IMR-90 (cell line): ENCODE data around the gene ITK. TPM values are rescaled to one million over a fixed set of nuclear protein-coding genes. Genes with fewer than 3 reads are reported as not detected.
A peak's percentile ranks its signal among the peaks of the same experiment; 100 is the strongest.

Experiments used
- ATAC-seq: fragments of 200-7000 bp; cut with Tn5 transposase; 2 replicates; pipeline ENCODE4 v1.9.1; 2020; ENCODE audit warnings: low read depth, mild to moderate bottlenecking, moderate library complexity
- BruUV-seq: library from RNA; stranded (reverse); fragments of 400-500 nt; replicated peaks from 2 replicates; lab custom pipeline; 2021; lab: Mats Ljungman, UMichigan
- CTCF ChIA-PET: fragments of 300-600 bp; formaldehyde crosslinking; extraction: SDS; loops from one replicate; lab custom pipeline; 2021; ENCODE audit warnings: antibody characterized with exemption; lab: Yijun Ruan, JAX
- POLR2A ChIA-PET: fragments of 300-600 bp; sonication (Branson Sonifier 250); formaldehyde crosslinking; loops from one replicate; lab custom pipeline; 2022; ENCODE audit warnings: antibody characterized with exemption; ENCODE audit not compliant: unreplicated experiment; lab: Charles Lee
- DNase-seq: peaks from one replicate; pipeline ENCODE4 v3.0.0; 2013
- H2AFZ ChIP-seq: replicated peaks from 2 replicates; pipeline ENCODE3; 2013; ENCODE audit warnings: low read length, mild to moderate bottlenecking; ENCODE audit not compliant: poor library complexity
- H2AK5ac ChIP-seq: 2 replicates; pipeline ENCODE4 v1.6.1; 2013; ENCODE audit warnings: low read depth, low read length, inconsistent platforms
- H2AK9ac ChIP-seq: replicated peaks from 2 replicates; pipeline ENCODE3; 2013; ENCODE audit warnings: mild to moderate bottlenecking, low read depth, low read length, moderate library complexity; ENCODE audit not compliant: poor library complexity
- H2BK120ac ChIP-seq: 2 replicates; pipeline ENCODE4 v1.6.1; 2013; ENCODE audit warnings: low read depth, low read length, inconsistent platforms
- H2BK15ac ChIP-seq: 3 replicates; pipeline ENCODE4 v1.6.1; 2013; ENCODE audit warnings: low read depth, low read length, inconsistent platforms
- H2BK20ac ChIP-seq: 2 replicates; pipeline ENCODE4 v1.6.1; 2013; ENCODE audit warnings: low read depth, mild to moderate bottlenecking, inconsistent platforms, low read length, moderate library complexity
- H2BK5ac ChIP-seq: 2 replicates; pipeline ENCODE4 v1.6.1; 2013; ENCODE audit warnings: mild to moderate bottlenecking, low read depth, low read length, inconsistent platforms; ENCODE audit not compliant: poor library complexity, severe bottlenecking
- H3K14ac ChIP-seq: replicated peaks from 2 replicates; pipeline ENCODE4 v1.6.1; 2013; ENCODE audit warnings: low read depth, low read length, inconsistent platforms
- H3K18ac ChIP-seq: 2 replicates; pipeline ENCODE4 v1.6.1; 2013; ENCODE audit warnings: low read depth, low read length, control low read depth
- H3K23ac ChIP-seq: 2 replicates; pipeline ENCODE4 v1.6.1; 2013; ENCODE audit warnings: low read depth, low read length, inconsistent platforms
- H3K27ac ChIP-seq: 2 replicates; pipeline ENCODE4 v1.5.1; 2013; ENCODE audit warnings: mild to moderate bottlenecking, control low read depth, low read length; ENCODE audit not compliant: insufficient read depth
- H3K27me3 ChIP-seq: 2 replicates; pipeline ENCODE4 v1.6.1; 2013; ENCODE audit warnings: low read length; ENCODE audit not compliant: control insufficient read depth, insufficient read depth
- H3K36me3 ChIP-seq: 2 replicates; pipeline ENCODE4 v1.6.1; 2013; ENCODE audit warnings: low read length, mixed read lengths; ENCODE audit not compliant: control insufficient read depth, insufficient read depth
- H3K4ac ChIP-seq: 2 replicates; pipeline ENCODE4 v1.6.1; 2013; ENCODE audit warnings: low read depth, low read length, inconsistent platforms
- H3K4me1 ChIP-seq: 2 replicates; pipeline ENCODE4 v1.6.1; 2013; ENCODE audit warnings: low read length, mixed read lengths; ENCODE audit not compliant: control insufficient read depth, insufficient read depth
- H3K4me2 ChIP-seq: 2 replicates; pipeline ENCODE4 v1.6.1; 2013; ENCODE audit warnings: low read depth, mild to moderate bottlenecking, control low read depth, low read length, moderate library complexity
- H3K4me3 ChIP-seq: 2 replicates; pipeline ENCODE4 v1.5.1; 2013; ENCODE audit warnings: low read depth, mild to moderate bottlenecking, control low read depth, low read length, moderate library complexity; ENCODE audit not compliant: insufficient read depth
- H3K56ac ChIP-seq: 2 replicates; pipeline ENCODE4 v1.6.1; 2013; ENCODE audit warnings: low read length, inconsistent platforms; ENCODE audit not compliant: insufficient read depth; ENCODE audit errors: extremely low read depth
- H3K79me1 ChIP-seq, 2 experiments: 2 replicates each; pipeline ENCODE4 v1.6.1; 2013; ENCODE audit warnings: low read length in 2 of 2, inconsistent platforms in 1 of 2, low read depth in 1 of 2
- H3K9ac ChIP-seq: 2 replicates; pipeline ENCODE4 v1.6.1; 2013; ENCODE audit warnings: low read depth, low read length, control low read depth
- H3K9me1 ChIP-seq: 2 replicates; pipeline ENCODE4 v1.6.1; 2013; ENCODE audit warnings: low read length, inconsistent platforms; ENCODE audit not compliant: insufficient read depth
- H3K9me3 ChIP-seq: 2 replicates; pipeline ENCODE4 v1.6.1; 2013; ENCODE audit warnings: low read length; ENCODE audit not compliant: control insufficient read depth, insufficient read depth
- H4K20me1 ChIP-seq: 2 replicates; pipeline ENCODE4 v1.6.1; 2013; ENCODE audit warnings: low read length, inconsistent platforms; ENCODE audit not compliant: insufficient read depth
- H4K5ac ChIP-seq: 2 replicates; pipeline ENCODE4 v1.6.1; 2013; ENCODE audit warnings: mild to moderate bottlenecking, low read depth, low read length, control low read depth
- H4K8ac ChIP-seq, 2 experiments: 2 replicates each; pipeline ENCODE4 v1.6.1; 2013; ENCODE audit warnings: low read depth in 2 of 2, low read length in 2 of 2, control low read depth in 1 of 2, inconsistent platforms in 1 of 2
- H4K91ac ChIP-seq: 2 replicates; pipeline ENCODE4 v1.6.1; 2013; ENCODE audit warnings: low read depth, low read length, inconsistent platforms; ENCODE audit not compliant: insufficient read depth
- ELK1 ChIP-seq: fragments of 150-350 bp; IDR thresholded peaks from 2 replicates; pipeline ENCODE4 v1.6.1; 2016; ENCODE audit warnings: low read depth, mild to moderate bottlenecking, low read length, moderate library complexity, borderline replicate concordance
- FOS ChIP-seq: fragments of 150-350 bp; IDR thresholded peaks from 2 replicates; pipeline ENCODE4 v1.6.1; 2016; ENCODE audit warnings: low read depth, low read length
- MAFK ChIP-seq: IDR thresholded peaks from 2 replicates; pipeline ENCODE4 v1.6.1; 2012; ENCODE audit warnings: low read depth, low read length, improper control_type of control experiment
- NFE2L2 ChIP-seq: fragments of 150-350 bp; IDR thresholded peaks from 2 replicates; pipeline ENCODE4 v1.6.1; 2016; ENCODE audit warnings: low read depth, mild to moderate bottlenecking, low read length
- RCOR1 ChIP-seq: IDR thresholded peaks from 2 replicates; pipeline ENCODE4 v1.6.1; 2012; ENCODE audit warnings: mild to moderate bottlenecking, low read length, improper control_type of control experiment; ENCODE audit not compliant: insufficient replicate concordance
- RFX5 ChIP-seq: IDR thresholded peaks from 2 replicates; pipeline ENCODE4 v1.8.0; 2012; ENCODE audit warnings: low read depth, mild to moderate bottlenecking, low read length, moderate library complexity
- USF2 ChIP-seq: fragments of 150-350 bp; IDR thresholded peaks from 2 replicates; pipeline ENCODE4 v1.6.1; 2017; ENCODE audit warnings: mild to moderate bottlenecking, antibody characterized with exemption, low read length, low read depth
- WGBS, 2 experiments: methylation state at CpG; one replicate each; pipeline versions ENCODE4 v1.1.5 to v1.1.7; 2013; ENCODE audit warnings: missing lambda C conversion rate in 2 of 2; ENCODE audit not compliant: insufficient read length in 1 of 2; ENCODE audit errors: extremely low coverage in 2 of 2; 5-methylcytosine and 5-hydroxymethylcytosine counted together
- dilution Hi-C: fragments of 300-500 bp; cut with HindIII; formaldehyde crosslinking; loops from one replicate; pipeline ENCODE4 v1.14.3; 2018; ENCODE audit warnings: low sequenced_read_pairs; ENCODE audit not compliant: unreplicated experiment
- in situ Hi-C: fragments of 300-500 bp; cut with MboI; formaldehyde crosslinking; loops from 3 replicates; pipeline ENCODE4 v1.14.3; 2019; ENCODE audit warnings: low sequenced_read_pairs, inconsistent platforms, mixed read lengths
- intact Hi-C: fragments of 100-400 bp; cut with micrococcal nuclease; formaldehyde crosslinking; loops from 2 replicates; pipeline ENCODE4 v1.10.0; 2022
- polyA plus RNA-seq, 3 experiments: library from polyadenylated mRNA; depleted of rRNA; stranded (reverse); fragments of >200 nt; gene quantifications; 2 replicates each; pipeline ENCODE4 v1.2.3, GENCODE V29; 2012; ENCODE audit warnings: low replicate concordance in 1 of 3
- total RNA-seq: library from RNA; depleted of rRNA; stranded (reverse); fragments of >200 nt; gene quantifications from 2 replicates; pipeline ENCODE4 v1.2.3, GENCODE V29; 2012

The ITK gene
- total and polyA plus RNA-seq, 2 of the 4 experiments (the other 2 are of a cell fraction): not detected

GRCh38 chr5:157252711-157253465 lies 72.2 kb downstream of the ITK start:
- Histone ChIP-seq H3K4me3 (no peak overlapping the region), H3K9me1 (no peaks in the 10 kb centered on the region), H3K36me3 (no peaks in the 10 kb centered on the region), H3K4ac (no peak overlapping the region), H4K5ac (no peak overlapping the region), H3K23ac (no peak overlapping the region), H3K4me2 (no peak overlapping the region), H2AK5ac (no peak overlapping the region), H3K56ac (no peak overlapping the region), H3K27me3 (peaks cover 11% of the 10 kb centered on the region), H3K27ac (no peak overlapping the region), H4K91ac (no peak overlapping the region), H2AFZ (no peak overlapping the region), H3K9me3 (no peaks in the 10 kb centered on the region), H2BK5ac (no peak overlapping the region), H3K79me1 (no peaks in the 10 kb centered on the region), H2BK120ac (no peak overlapping the region), H3K18ac (no peak overlapping the region), H2BK15ac (no peak overlapping the region), H2BK20ac (no peak overlapping the region), H4K8ac (no peak overlapping the region), H3K14ac (no peak overlapping the region), H4K20me1 (no peaks in the 10 kb centered on the region), H3K9ac (no peak overlapping the region), H3K4me1 (no peaks in the 10 kb centered on the region; the same call in 1 of the 2 replicates), H2AK9ac (no peak overlapping the region)
- in situ Hi-C loops (no loop called here), intact Hi-C loops (loop anchor here (1.0 to 5.0 kb wide), 3 partner anchors 59 to 224 kb away; no protein-coding TSS in a partner anchor), dilution Hi-C loops (no loop called here)
- no TSS peak for BruUV-seq
- ChIA-PET POLR2A (no interaction called here), CTCF (interaction anchor here (0.8 to 3.5 kb wide), 7 partner anchors 11 to 92 kb away, joined by 3 to 18 read pairs (median 4); no protein-coding TSS in a partner anchor)
- peak; percentile 23 for DNase-seq
- no CpG with 5 or more reads among the region's 4 CpGs for WGBS, 2 experiments
- TF ChIP-seq USF2 (no peak), RFX5 (no peak), NFE2L2 (no peak), MAFK (no peak), ELK1 (no peak), RCOR1 (no peak), FOS (no peak)
- ATAC-seq: peak; percentile 63
